ENCODE data around the gene ACTR1B. TPM values are rescaled to one million over a fixed set of nuclear protein-coding genes. Genes with fewer than 3 reads are reported as not detected.

ACTR1B gene
- total RNA-seq, 1 donor from 2014 or later: 42.9 TPM

DNA sequence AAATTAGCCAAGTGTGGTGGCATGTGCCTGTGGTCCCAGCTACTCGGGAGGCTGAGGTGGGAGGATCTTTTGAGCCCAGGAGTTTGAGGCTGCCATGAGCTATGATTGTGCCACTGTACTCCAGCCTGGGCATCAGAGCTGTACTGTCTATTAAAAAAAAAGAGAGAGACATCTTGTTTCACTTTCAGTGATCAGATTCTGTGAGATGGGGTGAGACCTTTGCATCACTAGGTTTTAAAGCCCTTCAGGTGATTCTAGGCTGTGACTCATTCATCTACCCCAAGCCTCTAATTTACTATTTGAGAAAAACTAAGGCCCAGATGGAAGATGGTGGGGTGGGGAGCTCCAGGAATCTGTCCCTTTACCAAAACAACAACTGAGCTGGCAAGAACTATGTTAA is 12.8 kb upstream of the ACTR1B start:
- Histone ChIP-seq H2AFZ (replicated peaks) (no peak overlapping the region), H3K27me3 (no peaks in the 10 kb centered on the region), H3K9ac (no peak overlapping the region), H3K4me1 (no peaks in the 10 kb centered on the region), H3K36me3 (no peaks in the 10 kb centered on the region), H3K27ac (no peak overlapping the region), H4K20me1 (ENCODE audit: low read depth) (no peaks in the 10 kb centered on the region), H3K79me2 (ENCODE audit: low read depth) (no peaks in the 10 kb centered on the region), H3K9me3 (ENCODE audit: low read depth) (no peaks in the 10 kb centered on the region), H3K4me2 (no peak overlapping the region), H3K4me3 (no peak overlapping the region), H3F3A (ENCODE audit: low read depth) (no peaks in the 10 kb centered on the region)
- Mint-ChIP-seq H3K4me1 (no peaks in the 10 kb centered on the region), H3K9me3 (peaks cover 5% of the 10 kb centered on the region), H3K27me3 (ENCODE audit: insufficient read depth, low read depth) (peaks cover 2% of the 10 kb centered on the region), H3K4me3 (no peak overlapping the region), H3K36me3 (no peaks in the 10 kb centered on the region), H3K27ac (no peak overlapping the region)
- TF ChIP-seq EZH2 (IDR thresholded peaks at IDR 0.05) (no peak), EZH2phosphoT487 (IDR thresholded peaks at IDR 0.05) (no peak)
- TF ChIP-seq, protein P1, sequence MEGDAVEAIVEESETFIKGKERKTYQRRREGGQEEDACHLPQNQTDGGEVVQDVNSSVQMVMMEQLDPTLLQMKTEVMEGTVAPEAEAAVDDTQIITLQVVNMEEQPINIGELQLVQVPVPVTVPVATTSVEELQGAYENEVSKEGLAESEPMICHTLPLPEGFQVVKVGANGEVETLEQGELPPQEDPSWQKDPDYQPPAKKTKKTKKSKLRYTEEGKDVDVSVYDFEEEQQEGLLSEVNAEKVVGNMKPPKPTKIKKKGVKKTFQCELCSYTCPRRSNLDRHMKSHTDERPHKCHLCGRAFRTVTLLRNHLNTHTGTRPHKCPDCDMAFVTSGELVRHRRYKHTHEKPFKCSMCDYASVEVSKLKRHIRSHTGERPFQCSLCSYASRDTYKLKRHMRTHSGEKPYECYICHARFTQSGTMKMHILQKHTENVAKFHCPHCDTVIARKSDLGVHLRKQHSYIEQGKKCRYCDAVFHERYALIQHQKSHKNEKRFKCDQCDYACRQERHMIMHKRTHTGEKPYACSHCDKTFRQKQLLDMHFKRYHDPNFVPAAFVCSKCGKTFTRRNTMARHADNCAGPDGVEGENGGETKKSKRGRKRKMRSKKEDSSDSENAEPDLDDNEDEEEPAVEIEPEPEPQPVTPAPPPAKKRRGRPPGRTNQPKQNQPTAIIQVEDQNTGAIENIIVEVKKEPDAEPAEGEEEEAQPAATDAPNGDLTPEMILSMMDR (IDR thresholded peaks at IDR 0.05): no peak
- no peak for DNase-seq (ENCODE audit: low spot score)

DNA sequence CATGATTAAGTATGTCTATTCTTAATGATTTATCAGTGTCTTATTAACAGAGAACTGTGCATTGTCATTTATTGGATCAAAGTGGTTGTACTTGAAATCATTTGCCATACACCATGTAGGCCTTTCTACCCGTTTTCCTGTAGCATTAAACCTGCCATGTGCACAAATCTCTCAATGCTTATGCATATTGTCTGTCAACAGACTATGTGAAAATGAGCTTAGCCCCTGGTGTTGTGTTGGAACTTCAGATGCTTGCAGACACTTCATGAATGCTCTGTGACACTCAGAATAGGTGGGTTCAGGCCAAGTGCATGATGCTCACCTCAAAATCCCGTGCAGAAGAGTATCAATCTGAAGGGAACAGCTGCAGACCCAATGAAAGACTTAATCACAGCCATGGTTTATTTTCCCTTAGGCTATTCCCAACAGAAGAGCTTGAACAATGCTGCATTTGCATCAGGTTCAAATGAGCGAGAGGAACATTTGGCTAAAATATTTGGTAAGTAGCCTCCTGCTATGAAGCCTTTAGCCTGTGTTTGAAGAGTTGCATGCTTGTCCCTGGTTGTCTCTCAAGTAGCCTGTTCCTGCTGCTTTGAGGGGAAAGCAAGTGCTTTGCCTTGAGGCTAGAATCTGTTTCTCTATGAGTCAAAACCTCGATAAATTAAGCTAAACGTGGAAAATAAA is 11.7 kb upstream of the ACTR1B start:
- Histone ChIP-seq H3K4me2 (no peak overlapping the region), H3K9me3 (ENCODE audit: low read depth) (no peaks in the 10 kb centered on the region), H4K20me1 (ENCODE audit: low read depth) (no peaks in the 10 kb centered on the region), H3K4me3 (no peak overlapping the region), H3K27me3 (no peaks in the 10 kb centered on the region), H3K27ac (no peak overlapping the region), H3F3A (ENCODE audit: low read depth) (no peaks in the 10 kb centered on the region), H3K36me3 (no peaks in the 10 kb centered on the region), H3K9ac (no peak overlapping the region), H3K4me1 (no peaks in the 10 kb centered on the region), H3K79me2 (ENCODE audit: low read depth) (no peaks in the 10 kb centered on the region), H2AFZ (replicated peaks) (no peak overlapping the region)
- H3K27ac Mint-ChIP-seq: no peak overlapping the region
- no peak for TF ChIP-seq EZH2 (IDR thresholded peaks at IDR 0.05)
- TF ChIP-seq, protein P1 (IDR thresholded peaks at IDR 0.05): no peak
- TF ChIP-seq EZH2phosphoT487 (IDR thresholded peaks at IDR 0.05): no peak
- no peaks in the 10 kb centered on the region for H3K36me3 Mint-ChIP-seq
- no peaks in the 10 kb centered on the region for H3K4me1 Mint-ChIP-seq
- H3K27me3 Mint-ChIP-seq (ENCODE audit: insufficient read depth, low read depth): peaks cover 2% of the 10 kb centered on the region
- H3K4me3 Mint-ChIP-seq: no peak overlapping the region
- no peak for DNase-seq (ENCODE audit: low spot score)
- H3K9me3 Mint-ChIP-seq: peaks cover 5% of the 10 kb centered on the region

GRCh38 chr2:97673915-97674283 is 10.1 kb upstream of the ACTR1B start:
- no peak overlapping the region for H3K4me3 ChIP-seq
- H3K9ac ChIP-seq: no peak overlapping the region
- Mint-ChIP-seq H3K9me3 (peaks cover 5% of the 10 kb centered on the region), H3K27me3 (ENCODE audit: insufficient read depth, low read depth) (peaks cover 2% of the 10 kb centered on the region), H3K4me1 (no peaks in the 10 kb centered on the region), H3K4me3 (no peak overlapping the region), H3K27ac (no peak overlapping the region), H3K36me3 (no peaks in the 10 kb centered on the region)
- no peak overlapping the region for H3K4me2 ChIP-seq
- no peak for DNase-seq (ENCODE audit: low spot score)
- no peak overlapping the region for H3K27ac ChIP-seq
- H3K79me2 ChIP-seq (ENCODE audit: low read depth): no peaks in the 10 kb centered on the region
- H3K9me3 ChIP-seq (ENCODE audit: low read depth): no peaks in the 10 kb centered on the region
- no peaks in the 10 kb centered on the region for H4K20me1 ChIP-seq (ENCODE audit: low read depth)
- no peaks in the 10 kb centered on the region for H3F3A ChIP-seq (ENCODE audit: low read depth)
- no peaks in the 10 kb centered on the region for H3K36me3 ChIP-seq
- TF ChIP-seq EZH2phosphoT487 (IDR thresholded peaks at IDR 0.05) (no peak), EZH2 (IDR thresholded peaks at IDR 0.05) (no peak)
- TF ChIP-seq, protein P1 (IDR thresholded peaks at IDR 0.05): no peak
- H2AFZ ChIP-seq (replicated peaks): no peak overlapping the region
- no peaks in the 10 kb centered on the region for H3K4me1 ChIP-seq
- no peaks in the 10 kb centered on the region for H3K27me3 ChIP-seq

Data from neural progenitor cell (in vitro differentiated cells).